K562 (cell line): ENCODE measurements around the gene IMPACT. TPM values are rescaled to one million over a fixed set of nuclear protein-coding genes. Genes with fewer than 3 reads are reported as not detected.

Experiments used
- ATAC-seq: fragments of 200-7000 bp; cut with Tn5 transposase; 3 replicates; pipeline ENCODE4 v1.9.1; 2020; ENCODE audit warnings: moderate library complexity
- BruUV-seq: library from RNA; stranded (reverse); fragments of 400-500 nt; replicated peaks from 2 replicates; lab custom pipeline; 2021; lab: Mats Ljungman, UMichigan
- CTCF ChIA-PET: fragments of 300-600 bp; formaldehyde crosslinking; extraction: SDS; loops from one replicate; lab custom pipeline; 2021; ENCODE audit warnings: low intra/inter-chr PET ratio; lab: Yijun Ruan, JAX
- POLR2A ChIA-PET: fragments of 300-600, 350-650 bp; sonication (Branson Sonifier 250); formaldehyde crosslinking; extraction: SDS; loops from one replicate; lab custom pipeline; 2021; ENCODE audit warnings: antibody characterized with exemption, inconsistent platforms; lab: Yijun Ruan, JAX
- DNase-seq, 4 experiments: peaks; one replicate each; pipeline versions ENCODE4 v3.0.0 to v3.0.0-alpha.2; 2011 to 2018; ENCODE audit warnings: low spot score in 3 of 4, mixed read lengths in 3 of 4; ENCODE audit errors: extremely low read depth in 1 of 4
- FAIRE-seq: peaks from 2 replicates; lab custom pipeline; 2011; peaks lifted over from hg19 to GRCh38; lab: Jason Lieb, UNC
- H2AFZ ChIP-seq: 2 replicates; pipeline ENCODE4 v1.6.0; 2011; ENCODE audit warnings: low read depth, low read length, control low read depth, inconsistent platforms
- H3K27ac ChIP-seq: fragments of 200-600 bp; 3 replicates; pipeline ENCODE4 v1.8.0; 2011; ENCODE audit warnings: low read depth, mild to moderate bottlenecking, control low read depth, inconsistent platforms, low read length, moderate library complexity, mixed read lengths; ENCODE audit errors: extremely low read depth
- H3K27me3 ChIP-seq, 2 experiments: fragments of 300-600 bp in 1 of 2; 2 replicates in 1 of 2; 3 replicates in 1 of 2; pipeline versions ENCODE4 v1.6.0 to v1.8.0; 2011; ENCODE audit warnings: inconsistent platforms in 2 of 2, low read length in 2 of 2, mild to moderate bottlenecking in 1 of 2, mixed read lengths in 1 of 2, moderate library complexity in 1 of 2; ENCODE audit not compliant: control insufficient read depth in 2 of 2, insufficient read depth in 2 of 2
- H3K36me3 ChIP-seq: fragments of 300-600 bp; 3 replicates; pipeline ENCODE4 v1.8.0; 2011; ENCODE audit warnings: mild to moderate bottlenecking, low read length, inconsistent platforms; ENCODE audit not compliant: control insufficient read depth, insufficient read depth
- H3K4me1 ChIP-seq, 2 experiments: fragments of 200-600 bp in 1 of 2; replicated peaks in 1 of 2; 2 replicates in 1 of 2; 3 replicates in 1 of 2; pipeline versions ENCODE4 v1.5.1 to v1.8.0; 2011; ENCODE audit warnings: inconsistent platforms in 2 of 2, low read length in 2 of 2, mild to moderate bottlenecking in 1 of 2, mixed read lengths in 1 of 2, moderate library complexity in 1 of 2; ENCODE audit not compliant: control insufficient read depth in 2 of 2, insufficient read depth in 2 of 2
- H3K4me2 ChIP-seq: 2 replicates; pipeline ENCODE4 v1.6.1; 2011; ENCODE audit warnings: low read length, control low read depth, inconsistent platforms, mixed read lengths; ENCODE audit not compliant: insufficient read depth
- H3K4me3 ChIP-seq: fragments of 200-600 bp; sonication (generic), shearing (Covaris generic); 2 replicates; pipeline ENCODE4 v1.5.1; 2016; ENCODE audit warnings: control low read depth, inconsistent platforms
- H3K79me2 ChIP-seq: fragments of 200-600 bp; 3 replicates; pipeline ENCODE4 v1.8.0; 2011; ENCODE audit warnings: low read length, inconsistent platforms; ENCODE audit not compliant: control insufficient read depth, insufficient read depth
- H3K9ac ChIP-seq, 2 experiments: 2 replicates each; pipeline versions ENCODE4 v1.6.0 to v1.6.1; 2011; ENCODE audit warnings: low read depth in 2 of 2, low read length in 2 of 2, control low read depth in 1 of 2, inconsistent platforms in 1 of 2, mild to moderate bottlenecking in 1 of 2, mixed read lengths in 1 of 2; ENCODE audit not compliant: insufficient read depth in 1 of 2
- H3K9me1 ChIP-seq: one replicate; pipeline ENCODE4 v1.6.0; 2011; ENCODE audit warnings: inconsistent platforms, mild to moderate bottlenecking, low read length, moderate library complexity; ENCODE audit not compliant: control insufficient read depth, insufficient read depth
- H3K9me3 ChIP-seq: replicated peaks from 2 replicates; pipeline ENCODE4 v1.5.1; 2011; ENCODE audit warnings: low read depth, low read length, inconsistent platforms; ENCODE audit not compliant: control insufficient read depth, insufficient read depth
- H4K20me1 ChIP-seq: replicated peaks from 2 replicates; pipeline ENCODE4 v1.6.1; 2011; ENCODE audit warnings: low read length, inconsistent platforms, mixed read lengths; ENCODE audit not compliant: control insufficient read depth, insufficient read depth
- CBX8 ChIP-seq: fragments of 200-600 bp; sonication (generic); IDR thresholded peaks from 2 replicates; pipeline ENCODE4 v1.6.1; 2012; ENCODE audit warnings: borderline replicate concordance, mixed run types, low read depth, mild to moderate bottlenecking, moderate library complexity, mixed read lengths, low read length, control low read depth, inconsistent platforms; ENCODE audit not compliant: poor library complexity, severe bottlenecking; ENCODE audit errors: extremely low read depth
- CSDE1 ChIP-seq, 2 experiments: fragments of 450-650 bp; IDR thresholded peaks; 2 replicates each; pipeline ENCODE4 v1.6.1; 2016; ENCODE audit warnings: mild to moderate bottlenecking in 1 of 2
- DIDO1 ChIP-seq: fragments of 450-650 bp; IDR thresholded peaks from 2 replicates; pipeline ENCODE4 v1.6.1; 2016; ENCODE audit warnings: low read depth, missing biosample characterization, missing genetic modification characterization
- DPF2 ChIP-seq: fragments of 450-650 bp; IDR thresholded peaks from 2 replicates; pipeline ENCODE4 v1.6.1; 2016
- IFI16 ChIP-seq: fragments of 250-450 bp; sonication (Bioruptor Pico); IDR thresholded peaks from 2 replicates; pipeline ENCODE4 v2.1.2; 2022; ENCODE audit warnings: mild to moderate bottlenecking, inconsistent platforms
- SMARCE1 ChIP-seq: fragments of 450-650 bp; IDR thresholded peaks from 2 replicates; pipeline ENCODE4 v1.7.1; 2016; ENCODE audit warnings: mild to moderate bottlenecking
- TGIF2 ChIP-seq: sonication (generic); formaldehyde crosslinking; IDR thresholded peaks from 2 replicates; pipeline ENCODE4 v1.8.1; 2022; ENCODE audit warnings: mild to moderate bottlenecking, missing genetic modification reagents, moderate library complexity
- ZKSCAN3 ChIP-seq: fragments of 250-450 bp; sonication (Bioruptor Pico); IDR thresholded peaks from 2 replicates; pipeline ENCODE4 v1.4.0; 2020
- ZNF23 ChIP-seq: fragments of 250-450 bp; sonication (Bioruptor Pico); IDR thresholded peaks from 2 replicates; pipeline ENCODE4 v1.4.0; 2020; ENCODE audit warnings: mild to moderate bottlenecking
- ZNF347 ChIP-seq: fragments of 450-650 bp; formaldehyde crosslinking; IDR thresholded peaks from 2 replicates; pipeline ENCODE4 v1.4.0; 2020; ENCODE audit warnings: low read depth, mild to moderate bottlenecking, moderate library complexity
- ZNF699 ChIP-seq: fragments of 250-450 bp; sonication (Bioruptor Pico); IDR thresholded peaks from 2 replicates; pipeline ENCODE4 v1.8.0; 2021; ENCODE audit warnings: mild to moderate bottlenecking, moderate library complexity; ENCODE audit not compliant: insufficient replicate concordance
- WGBS: fragments of 100-300 bp; shearing (Covaris generic); methylation state at CpG from one replicate; pipeline ENCODE4 v1.1.6; 2016; ENCODE audit warnings: low coverage, mixed read lengths; ENCODE audit not compliant: insufficient coverage; ENCODE audit errors: missing lambda C conversion rate; 5-methylcytosine and 5-hydroxymethylcytosine counted together
- in situ Hi-C: fragments of 300-500 bp; cut with MboI; formaldehyde crosslinking; loops from 4 replicates; pipeline ENCODE4 v1.15.0; 2018; ENCODE audit warnings: inconsistent platforms, mixed read lengths
- intact Hi-C: fragments of 100-400 bp; cut with micrococcal nuclease; formaldehyde crosslinking; loops from 2 replicates; pipeline ENCODE4 v1.14.2; 2022
- polyA plus RNA-seq, 8 experiments: library from polyadenylated mRNA; depleted of rRNA in 4 of 8; stranded (reverse) in 5 of 8; unstranded in 3 of 8; fragments of >200 nt; fragmentation: Nextera tagmentation in 2 of 8; fragmentation: Illumina TruSeq in 1 of 8; extraction: Ambion mirVana in 2 of 8; extraction: Trizol in 1 of 8; gene quantifications; 2 replicates each; pipeline versions ENCODE4 v1.2.1 to v1.2.3, GENCODE V29; 2011 to 2014; ENCODE audit warnings: inconsistent platforms in 1 of 8, missing spikeins in 1 of 8
- total RNA-seq, 7 experiments: library from RNA; depleted of rRNA in 6 of 7; stranded (reverse); fragments of >200 nt in 6 of 7; fragmentation: Illumina TruSeq in 2 of 7; extraction: Trizol in 2 of 7; gene quantifications; 2 replicates each; pipeline versions ENCODE4 v1.2.1 to v1.2.3, GENCODE V29; 2011 to 2021; ENCODE audit warnings: low replicate concordance in 1 of 7
- TF ChIP-seq, protein P1 (sequence below), 2 experiments: fragments of 450-650 bp; formaldehyde crosslinking in 1 of 2; IDR thresholded peaks; 2 replicates each; pipeline versions ENCODE4 v1.4.0 to v1.6.1; 2014 to 2020; ENCODE audit warnings: mild to moderate bottlenecking in 2 of 2, borderline replicate concordance in 1 of 2, low read depth in 1 of 2
- TF ChIP-seq, protein P2 (sequence below): fragments of 450-650 bp; IDR thresholded peaks from one replicate; pipeline ENCODE4 v1.6.1; 2018; ENCODE audit warnings: mild to moderate bottlenecking, moderate library complexity; ENCODE audit not compliant: partially characterized antibody

Gene IMPACT
- total and polyA plus RNA-seq, 9 of the 15 experiments (the other 6 are each of a cell fraction or from before 2014, with no cell fraction given): 4.7 to 7.6 (median 5.8) TPM

DNA sequence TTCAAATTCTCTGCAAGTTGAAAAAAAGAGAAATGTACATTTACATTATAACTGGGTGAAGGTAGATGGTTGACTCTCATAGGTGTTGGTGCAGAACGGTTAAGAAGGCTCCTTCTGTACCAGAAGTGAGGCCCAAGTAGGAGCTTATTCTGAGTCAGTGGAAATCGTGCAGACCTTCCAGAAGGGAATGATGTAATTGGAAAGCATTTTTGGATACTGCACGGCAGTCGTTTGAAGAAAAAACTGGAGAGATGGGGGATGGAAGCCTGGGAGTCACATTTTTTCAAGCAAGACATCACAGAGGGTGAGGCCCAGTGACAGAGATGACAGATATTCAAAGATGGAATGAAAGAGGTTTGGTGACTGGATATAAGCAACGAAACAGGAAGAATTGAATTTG, 73.3 kb downstream of the IMPACT start:
- H3K4me3 ChIP-seq: no peak overlapping the region
- H3K4me1 ChIP-seq: no peaks in the 10 kb centered on the region
- H3K9me3 ChIP-seq: no peaks in the 10 kb centered on the region
- ATAC-seq (no peak), DNase-seq (no peak), FAIRE-seq (no peak)
- H3K9me1 ChIP-seq: no peaks in the 10 kb centered on the region
- H3K9ac ChIP-seq: no peak overlapping the region
- in situ Hi-C loops (no loop called here), intact Hi-C loops (loop anchor here (10.0 kb wide), 1 partner anchor 675 kb away; no protein-coding TSS in a partner anchor)
- no peak overlapping the region for H2AFZ ChIP-seq
- H4K20me1 ChIP-seq: no peaks in the 10 kb centered on the region
- no peak overlapping the region for H3K27ac ChIP-seq
- ChIA-PET POLR2A (no interaction called here), CTCF (no interaction called here)
- H3K36me3 ChIP-seq: no peaks in the 10 kb centered on the region
- TF ChIP-seq ZNF347 (no peak), ZNF699 (no peak), CSDE1 (IDR thresholded peaks at IDR 0.05) (no peak), DIDO1 (tag) (no peak), ZKSCAN3 (CRISPR knock-in tag) (no peak), TGIF2 (CRISPR knock-in tag) (no peak), IFI16 (CRISPR knock-in tag) (no peak), ZNF23 (CRISPR knock-in tag) (no peak), DPF2 (no peak), SMARCE1 (no peak), CBX8 (no peak)
- TF ChIP-seq, protein P1, sequence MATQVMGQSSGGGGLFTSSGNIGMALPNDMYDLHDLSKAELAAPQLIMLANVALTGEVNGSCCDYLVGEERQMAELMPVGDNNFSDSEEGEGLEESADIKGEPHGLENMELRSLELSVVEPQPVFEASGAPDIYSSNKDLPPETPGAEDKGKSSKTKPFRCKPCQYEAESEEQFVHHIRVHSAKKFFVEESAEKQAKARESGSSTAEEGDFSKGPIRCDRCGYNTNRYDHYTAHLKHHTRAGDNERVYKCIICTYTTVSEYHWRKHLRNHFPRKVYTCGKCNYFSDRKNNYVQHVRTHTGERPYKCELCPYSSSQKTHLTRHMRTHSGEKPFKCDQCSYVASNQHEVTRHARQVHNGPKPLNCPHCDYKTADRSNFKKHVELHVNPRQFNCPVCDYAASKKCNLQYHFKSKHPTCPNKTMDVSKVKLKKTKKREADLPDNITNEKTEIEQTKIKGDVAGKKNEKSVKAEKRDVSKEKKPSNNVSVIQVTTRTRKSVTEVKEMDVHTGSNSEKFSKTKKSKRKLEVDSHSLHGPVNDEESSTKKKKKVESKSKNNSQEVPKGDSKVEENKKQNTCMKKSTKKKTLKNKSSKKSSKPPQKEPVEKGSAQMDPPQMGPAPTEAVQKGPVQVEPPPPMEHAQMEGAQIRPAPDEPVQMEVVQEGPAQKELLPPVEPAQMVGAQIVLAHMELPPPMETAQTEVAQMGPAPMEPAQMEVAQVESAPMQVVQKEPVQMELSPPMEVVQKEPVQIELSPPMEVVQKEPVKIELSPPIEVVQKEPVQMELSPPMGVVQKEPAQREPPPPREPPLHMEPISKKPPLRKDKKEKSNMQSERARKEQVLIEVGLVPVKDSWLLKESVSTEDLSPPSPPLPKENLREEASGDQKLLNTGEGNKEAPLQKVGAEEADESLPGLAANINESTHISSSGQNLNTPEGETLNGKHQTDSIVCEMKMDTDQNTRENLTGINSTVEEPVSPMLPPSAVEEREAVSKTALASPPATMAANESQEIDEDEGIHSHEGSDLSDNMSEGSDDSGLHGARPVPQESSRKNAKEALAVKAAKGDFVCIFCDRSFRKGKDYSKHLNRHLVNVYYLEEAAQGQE (IDR thresholded peaks at IDR 0.05; ENCODE audit: borderline replicate concordance): no peak
- TF ChIP-seq, protein P1 (CRISPR knock-in tag; IDR thresholded peaks at IDR 0.05; ENCODE audit: low read depth): no peak
- TF ChIP-seq, protein P2, sequence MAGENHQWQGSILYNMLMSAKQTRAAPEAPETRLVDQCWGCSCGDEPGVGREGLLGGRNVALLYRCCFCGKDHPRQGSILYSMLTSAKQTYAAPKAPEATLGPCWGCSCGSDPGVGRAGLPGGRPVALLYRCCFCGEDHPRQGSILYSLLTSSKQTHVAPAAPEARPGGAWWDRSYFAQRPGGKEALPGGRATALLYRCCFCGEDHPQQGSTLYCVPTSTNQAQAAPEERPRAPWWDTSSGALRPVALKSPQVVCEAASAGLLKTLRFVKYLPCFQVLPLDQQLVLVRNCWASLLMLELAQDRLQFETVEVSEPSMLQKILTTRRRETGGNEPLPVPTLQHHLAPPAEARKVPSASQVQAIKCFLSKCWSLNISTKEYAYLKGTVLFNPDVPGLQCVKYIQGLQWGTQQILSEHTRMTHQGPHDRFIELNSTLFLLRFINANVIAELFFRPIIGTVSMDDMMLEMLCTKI: no peak
- H3K4me2 ChIP-seq: no peak overlapping the region
- BruUV-seq: no TSS peak
- peaks cover 0 to 7% of the 10 kb centered on the region in 2 experiments; a peak in 2 of 5 replicates for H3K27me3 ChIP-seq
- H3K79me2 ChIP-seq: no peaks in the 10 kb centered on the region
- 0% methylated on average over 5 of the region's 5 CpGs for WGBS
